ENCODE results near the gene SUPT20HL1.

- TF ChIP-seq CTCF (conservative IDR thresholded peaks at IDR 0.05; ENCODE audit: low read depth, low read length) (no peak), EZH2 (IDR thresholded peaks at IDR 0.05; ENCODE audit: borderline replicate concordance, low read depth, low read length, poor library complexity, severe bottlenecking) (no peak)
These were observed 45.5 kb downstream of the SUPT20HL1 start for GRCh38 chrX:24405959-24406358.
